A673 (cell line): ENCODE data around the gene PRH2. TPM values are rescaled to one million over a fixed set of nuclear protein-coding genes. Genes with fewer than 3 reads are reported as not detected.

ENCODE experiments used
- BruUV-seq: library from RNA; stranded (reverse); fragments of 400-500 nt; replicated peaks from 2 replicates; lab custom pipeline; 2021; lab: Mats Ljungman, UMichigan
- CTCF ChIA-PET: fragments of 300-600 bp; sonication (Branson Sonifier 250); formaldehyde crosslinking; loops from one replicate; lab custom pipeline; 2022; ENCODE audit warnings: antibody characterized with exemption; lab: Charles Lee
- POLR2A ChIA-PET: fragments of 300-600 bp; sonication (Branson Sonifier 250); formaldehyde crosslinking; loops from one replicate; lab custom pipeline; 2022; ENCODE audit warnings: antibody characterized with exemption; ENCODE audit not compliant: low non-redundant PET; lab: Charles Lee
- DNase-seq: peaks from one replicate; pipeline ENCODE4 v3.0.0-alpha.2; 2015; ENCODE audit warnings: low spot score
- H3K27ac ChIP-seq: fragments of 200-600 bp; sonication (generic); 2 replicates; pipeline ENCODE4 v1.5.1; 2016; ENCODE audit warnings: mixed run types, low read depth, mild to moderate bottlenecking, mixed read lengths, antibody characterized with exemption, low read length; ENCODE audit not compliant: poor library complexity, severe bottlenecking
- H3K27me3 ChIP-seq: fragments of 200-600 bp; sonication (generic); replicated peaks from 2 replicates; pipeline ENCODE4 v1.6.1; 2017; ENCODE audit warnings: mixed run types, low read depth, mild to moderate bottlenecking, mixed read lengths, antibody characterized with exemption, low read length; ENCODE audit not compliant: insufficient read depth, poor library complexity
- H3K36me3 ChIP-seq: fragments of 200-600 bp; sonication (generic); 2 replicates; pipeline ENCODE4 v1.6.1; 2016; ENCODE audit warnings: mixed run types, mild to moderate bottlenecking, mixed read lengths, antibody characterized with exemption, low read length; ENCODE audit not compliant: insufficient read depth, poor library complexity, severe bottlenecking
- H3K4me1 ChIP-seq: fragments of 200-600 bp; sonication (generic); 2 replicates; pipeline ENCODE4 v1.6.1; 2017; ENCODE audit warnings: mixed run types, mild to moderate bottlenecking, mixed read lengths, antibody characterized with exemption, low read length; ENCODE audit not compliant: insufficient read depth, poor library complexity, severe bottlenecking
- H3K4me3 ChIP-seq: fragments of 200-600 bp; sonication (generic); 2 replicates; pipeline ENCODE4 v1.5.1; 2016; ENCODE audit warnings: low read depth, mixed run types, mild to moderate bottlenecking, mixed read lengths, low read length; ENCODE audit not compliant: poor library complexity, severe bottlenecking
- H3K9me3 ChIP-seq: fragments of 200-600 bp; sonication (generic); 2 replicates; pipeline ENCODE4 v1.6.1; 2016; ENCODE audit warnings: mixed run types, low read depth, mild to moderate bottlenecking, mixed read lengths, antibody characterized with exemption, low read length; ENCODE audit not compliant: poor library complexity, severe bottlenecking
- CTCF ChIP-seq: fragments of 300-800, 200-600 bp; sonication (generic); conservative IDR thresholded peaks from 2 replicates; pipeline ENCODE4 v1.5.1; 2017; ENCODE audit warnings: low read depth, mild to moderate bottlenecking, antibody characterized with exemption, low read length, moderate library complexity, mixed read lengths
- EZH2 ChIP-seq: fragments of 200-600 bp; sonication (generic); IDR thresholded peaks from 2 replicates; pipeline ENCODE4 v1.6.1; 2017; ENCODE audit warnings: borderline replicate concordance, low read depth, mild to moderate bottlenecking, mixed read lengths, antibody characterized with exemption, low read length; ENCODE audit not compliant: poor library complexity, severe bottlenecking
- intact Hi-C: fragments of 100-400 bp; cut with micrococcal nuclease; formaldehyde crosslinking; loops from one replicate; pipeline ENCODE4 v1.10.0; 2022; ENCODE audit not compliant: unreplicated experiment
- total RNA-seq: library from RNA; stranded (reverse); gene quantifications from 2 replicates; pipeline ENCODE4 v1.2.3, GENCODE V29; 2021

The PRH2 gene
- total RNA-seq, 1 experiment from 2014 or later = not detected

DNA sequence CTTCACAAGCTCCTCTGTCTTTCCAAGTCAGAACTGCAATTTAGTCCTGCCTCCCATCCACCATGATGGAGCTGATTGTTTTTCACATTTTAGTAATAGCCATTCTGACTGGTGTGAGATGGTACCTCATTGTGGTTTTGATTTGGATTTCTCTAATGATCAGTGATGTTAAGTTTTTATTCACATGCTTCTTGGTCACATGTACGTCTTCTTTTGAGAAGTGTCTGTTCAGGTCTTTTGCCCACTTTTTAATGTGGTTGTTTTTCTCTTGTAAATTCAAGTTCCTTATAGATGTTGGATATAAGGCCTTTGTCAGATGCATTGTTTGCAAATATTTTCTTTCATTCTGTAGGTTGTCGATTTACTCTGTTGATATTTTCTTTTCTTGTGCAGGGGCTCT is 14.1 kb downstream of the PRH2 start:
- Histone ChIP-seq H3K27me3 (no peaks in the 10 kb centered on the region), H3K9me3 (peaks cover 10% of the 10 kb centered on the region), H3K4me3 (no peak overlapping the region), H3K27ac (no peak overlapping the region), H3K4me1 (no peaks in the 10 kb centered on the region), H3K36me3 (no peaks in the 10 kb centered on the region)
- intact Hi-C loops = no loop called here
- no peak for DNase-seq
- no TSS peak for BruUV-seq
- TF ChIP-seq CTCF = no peak
- TF ChIP-seq EZH2 = no peak
- POLR2A ChIA-PET = no interaction called here
- CTCF ChIA-PET = no interaction called here

DNA sequence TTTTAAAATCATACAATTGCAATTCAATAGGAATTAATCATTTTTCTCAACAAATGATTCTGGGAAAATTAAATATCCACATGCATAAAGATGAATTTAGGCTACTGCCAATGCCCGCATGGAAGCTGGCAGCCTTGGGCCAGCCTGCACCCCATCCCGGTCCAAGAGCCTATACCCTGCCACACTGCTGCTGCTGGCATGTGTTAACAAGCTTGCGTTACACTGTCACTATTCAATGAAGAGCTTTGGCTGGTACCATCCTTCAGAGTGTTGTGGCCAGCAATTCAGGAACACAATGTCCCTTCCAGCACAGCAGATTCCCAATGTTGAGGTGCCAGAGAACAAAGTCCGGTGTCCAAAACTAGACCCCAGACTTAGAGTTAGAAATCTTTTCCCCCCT is 23.6 kb downstream of the PRH2 start:
- ChIA-PET CTCF (no interaction called here), POLR2A (no interaction called here)
- Histone ChIP-seq H3K9me3 (peaks cover 8% of the 10 kb centered on the region), H3K4me1 (no peaks in the 10 kb centered on the region), H3K36me3 (no peaks in the 10 kb centered on the region), H3K27ac (no peak overlapping the region), H3K4me3 (no peak overlapping the region), H3K27me3 (no peaks in the 10 kb centered on the region)
- DNase-seq = no peak
- no TSS peak for BruUV-seq
- intact Hi-C loops = loop anchor here (10.0 kb wide), 1 partner anchor 532 kb away; no protein-coding TSS in a partner anchor
- TF ChIP-seq EZH2 (no peak), CTCF (no peak)

DNA sequence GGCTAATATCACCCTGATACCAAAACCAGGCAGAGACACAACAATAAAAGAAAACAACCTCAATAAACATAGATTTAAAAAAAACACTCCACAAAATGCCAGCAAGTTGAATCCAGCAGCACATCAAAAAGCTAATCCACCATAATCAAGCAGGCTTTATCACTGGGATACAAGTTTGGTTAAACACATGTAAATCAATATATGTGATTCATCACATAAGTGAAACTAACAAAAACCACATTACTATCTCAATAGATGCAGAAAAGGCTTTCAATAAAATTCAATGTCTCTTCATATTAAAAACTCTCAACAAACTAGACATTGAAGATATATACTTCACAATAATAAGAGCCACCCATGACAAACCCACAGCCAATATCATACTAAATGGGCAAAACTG is 27.0 kb downstream of the PRH2 start:
- no peak for TF ChIP-seq EZH2
- no peak for TF ChIP-seq CTCF
- intact Hi-C loops = loop anchor here (10.0 kb wide), 1 partner anchor 529 kb away; no protein-coding TSS in a partner anchor
- BruUV-seq = no TSS peak
- no peaks in the 10 kb centered on the region for H3K4me1 ChIP-seq
- H3K27me3 ChIP-seq = no peaks in the 10 kb centered on the region
- H3K27ac ChIP-seq = no peak overlapping the region
- ChIA-PET POLR2A (no interaction called here), CTCF (no interaction called here)
- DNase-seq = no peak
- peaks cover 8% of the 10 kb centered on the region for H3K9me3 ChIP-seq
- no peak overlapping the region for H3K4me3 ChIP-seq
- no peaks in the 10 kb centered on the region for H3K36me3 ChIP-seq
